Small intestine (tissue), 7 donors: ENCODE results near the gene CNGB1. TPM values are rescaled to one million over a fixed set of nuclear protein-coding genes. Genes with fewer than 3 reads are reported as not detected.
"Not testable (repeated sequence)": the region's sequence is repeated elsewhere in the genome, so short reads cannot be mapped to it uniquely, and the experiment has no call there.

Source experiments
- DNase-seq, 2 donors: peaks; one replicate each; pipeline versions ENCODE4 v3.0.0 to v3.0.0-alpha.2; 2013
- FAIRE-seq: peaks from 2 replicates; lab custom pipeline; 2012; peaks lifted over from hg19 to GRCh38; lab: Jason Lieb, UNC
- H3K27ac ChIP-seq, 3 donors: one replicate each; pipeline ENCODE4 v1.5.1; 2013; ENCODE audit warnings: low read length in 2 of 3, mild to moderate bottlenecking in 2 of 3, control low read depth in 1 of 3, inconsistent platforms in 1 of 3, low read depth in 1 of 3, moderate library complexity in 1 of 3
- H3K27me3 ChIP-seq, 3 donors: one replicate each; pipeline ENCODE4 v1.6.1; 2013; ENCODE audit warnings: low read length in 3 of 3, inconsistent platforms in 1 of 3; ENCODE audit not compliant: control insufficient read depth in 3 of 3, insufficient read depth in 3 of 3
- H3K36me3 ChIP-seq, 3 donors: one replicate each; pipeline ENCODE4 v1.6.1; 2013; ENCODE audit warnings: low read length in 3 of 3, inconsistent platforms in 1 of 3, low read depth in 1 of 3, mild to moderate bottlenecking in 1 of 3, moderate library complexity in 1 of 3; ENCODE audit not compliant: control insufficient read depth in 3 of 3, insufficient read depth in 2 of 3
- H3K4me1 ChIP-seq, 3 donors: one replicate each; pipeline ENCODE4 v1.6.1; 2013; ENCODE audit warnings: low read length in 2 of 3, inconsistent platforms in 1 of 3, low read depth in 1 of 3, mild to moderate bottlenecking in 1 of 3, moderate library complexity in 1 of 3; ENCODE audit not compliant: control insufficient read depth in 3 of 3, insufficient read depth in 2 of 3
- H3K4me3 ChIP-seq, 3 donors: one replicate each; pipeline ENCODE4 v1.5.1; 2013; ENCODE audit warnings: low read length in 3 of 3, control low read depth in 1 of 3, inconsistent platforms in 1 of 3, low read depth in 1 of 3, mild to moderate bottlenecking in 1 of 3, moderate library complexity in 1 of 3
- H3K9me3 ChIP-seq, 2 donors: one replicate each; pipeline ENCODE4 v1.6.1; 2013; ENCODE audit warnings: low read depth in 1 of 2, low read length in 1 of 2; ENCODE audit not compliant: control insufficient read depth in 2 of 2, insufficient read depth in 1 of 2
- whole genome bisulfite sequencing, 3 donors: extraction: QIAGEN DNeasy Blood & Tissue Kit; methylation state at CpG; one replicate each; pipeline ENCODE4 v1.1.7; 2013; 5-methylcytosine and 5-hydroxymethylcytosine counted together
- polyA plus RNA-seq, 4 donors: library from polyadenylated mRNA; stranded (reverse) in 3 of 4; unstranded in 1 of 4; fragments of 200-250 nt in 3 of 4; fragments of 120-200 nt in 1 of 4; gene quantifications; one replicate each; pipeline versions ENCODE4 v1.2.1 to v1.2.3, GENCODE V29; 2013
- donor health status: healthy with polysubstance abuse.
- donor health status: control.
- donor health status: control.
- donor health status: Bipolar disorder and iron deficiency.
- donor health status: healthy.

CNGB1 gene
- polyA plus RNA-seq, 4 donors: 1.3 to 1.7 TPM; not detected in 2

DNA sequence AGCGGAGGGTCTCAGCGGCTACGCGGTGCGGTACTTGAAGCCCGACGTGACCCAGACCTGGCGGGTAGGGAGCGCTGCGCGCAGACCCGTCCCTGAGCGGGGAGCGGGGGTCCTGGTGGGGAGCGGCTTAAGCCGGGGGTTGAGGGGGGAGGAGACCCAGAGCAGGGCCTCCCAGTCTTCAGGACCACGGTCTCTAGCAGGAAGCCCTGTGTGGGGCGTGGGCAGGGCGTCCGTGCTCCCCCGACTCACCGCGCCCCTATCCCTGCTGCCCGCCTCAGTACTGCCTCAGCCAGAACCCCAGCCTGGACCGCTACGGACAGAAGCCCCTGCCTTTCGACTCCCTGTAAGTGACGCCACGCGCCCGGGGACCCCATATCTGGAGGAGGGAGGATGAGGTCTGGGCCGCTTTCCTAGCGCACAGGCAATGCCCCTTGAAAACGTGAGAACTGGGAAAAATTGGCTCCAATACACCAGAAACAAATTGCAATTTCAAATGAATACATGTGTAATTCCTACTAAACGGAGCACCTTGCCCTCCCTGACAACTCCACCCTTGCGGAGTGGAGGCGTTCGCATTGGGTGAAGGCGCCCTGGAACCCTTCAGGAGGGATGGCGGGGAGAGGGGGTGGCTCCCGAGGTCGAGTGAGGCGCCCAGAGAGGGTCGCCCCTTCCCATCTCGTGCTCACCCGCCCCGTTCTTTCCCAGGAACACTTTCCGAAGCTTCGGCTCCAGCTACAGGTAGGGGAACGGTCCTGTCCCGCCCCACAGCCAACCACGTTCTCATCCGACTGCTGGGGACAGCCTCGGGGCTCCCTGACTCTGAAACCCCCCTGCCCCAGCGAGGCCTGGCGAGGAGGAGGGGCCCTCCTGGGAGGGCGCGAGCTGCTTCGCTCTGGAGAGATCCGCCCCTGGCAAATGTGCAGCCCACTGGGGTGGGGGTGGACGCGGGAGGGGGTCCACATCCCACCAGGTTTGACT, 14.6 kb upstream of the CNGB1 start:
- H3K4me3 ChIP-seq: peak overlapping the region; percentile 33 to 46 (median 39)
- peaks cover 0 to 42% (median 0%) of the 10 kb centered on the region in 3 donors for H3K27me3 ChIP-seq
- no peaks in the 10 kb centered on the region for H3K36me3 ChIP-seq
- FAIRE-seq (no peak), DNase-seq (peak in 1 of 2 donors; percentile 36)
- no peak overlapping the region for H3K27ac ChIP-seq
- 13 to 25% (median 15%) methylated on average over 44 to 62 of the region's 62 CpGs for WGBS, 3 donors
- H3K9me3 ChIP-seq: no peaks in the 10 kb centered on the region
- H3K4me1 ChIP-seq: peaks cover 2 to 17% (median 3%) of the 10 kb centered on the region in 3 donors

DNA sequence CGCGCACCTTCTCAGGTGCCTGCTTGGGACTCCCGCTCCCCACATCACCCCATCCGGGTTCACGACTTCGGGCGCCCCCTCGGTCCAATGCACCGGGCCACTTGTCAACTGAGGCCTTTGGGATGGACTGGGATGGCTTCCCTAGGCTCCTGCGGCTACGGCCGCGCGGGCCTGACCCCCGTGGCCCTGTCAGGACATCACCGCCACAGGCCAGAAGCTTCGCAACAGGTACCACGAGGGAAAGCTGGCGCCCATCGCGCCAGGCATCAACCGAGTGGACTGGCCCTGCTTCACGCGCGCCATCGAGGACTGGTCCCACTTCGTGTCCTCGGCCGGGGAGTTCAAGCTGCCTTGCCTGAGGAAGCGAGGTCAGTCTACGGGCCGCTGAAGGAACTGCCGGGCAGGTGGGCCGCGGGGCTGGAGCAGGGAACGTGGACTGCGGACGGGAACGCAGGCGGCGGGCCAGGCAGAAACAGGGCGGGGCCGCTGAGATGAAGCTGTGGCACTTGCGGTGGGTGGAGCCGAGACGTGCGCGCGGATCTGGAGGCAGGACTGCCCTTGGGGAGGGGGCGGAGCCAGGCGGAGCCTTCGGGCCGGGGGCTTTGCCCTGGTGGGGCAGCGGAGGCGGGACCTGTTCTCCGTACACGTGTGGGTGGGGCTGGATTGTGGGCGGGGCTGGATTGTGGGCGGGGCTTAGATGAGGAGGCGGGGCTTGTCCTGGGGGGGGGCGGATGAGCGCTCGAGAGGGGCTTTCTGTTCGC, 13.7 kb upstream of the CNGB1 start:
- WGBS, 3 donors: 5 to 12% (median 8%) methylated on average over 60 to 64 of the region's 64 CpGs
- H3K27me3 ChIP-seq: peaks cover 0 to 42% (median 0%) of the 10 kb centered on the region in 3 donors
- peak overlapping the region; percentile 33 to 46 (median 39) for H3K4me3 ChIP-seq
- no peaks in the 10 kb centered on the region for H3K36me3 ChIP-seq
- H3K9me3 ChIP-seq: no peaks in the 10 kb centered on the region
- peaks cover 2 to 17% (median 3%) of the 10 kb centered on the region in 3 donors for H3K4me1 ChIP-seq
- H3K27ac ChIP-seq: no peak overlapping the region
- FAIRE-seq (no peak), DNase-seq (peak; percentile 76 to 79)

GRCh38 chr16:57982385-57982784, 11.5 kb upstream of the CNGB1 start:
- Histone ChIP-seq H3K27me3 (peaks cover 0 to 39% (median 0%) of the 10 kb centered on the region in 3 donors), H3K9me3 (no peaks in the 10 kb centered on the region), H3K36me3 (no peaks in the 10 kb centered on the region), H3K27ac (no peak overlapping the region), H3K4me3 (no peak overlapping the region), H3K4me1 (peaks cover 2 to 17% (median 3%) of the 10 kb centered on the region in 3 donors)
- 76 to 84% (median 84%) methylated on average over 5 of the region's 5 CpGs for WGBS, 3 donors
- DNase-seq: no peak
- FAIRE-seq: no peak

- H3K36me3 ChIP-seq: no peaks in the 10 kb centered on the region
- 81 to 88% (median 82%) methylated on average over 7 of the region's 7 CpGs for WGBS, 3 donors
- no peak overlapping the region for H3K27ac ChIP-seq
- no peak for DNase-seq
- FAIRE-seq: no peak
- peaks cover 0 to 31% (median 0%) of the 10 kb centered on the region in 3 donors for H3K27me3 ChIP-seq
- H3K9me3 ChIP-seq: no peaks in the 10 kb centered on the region
- H3K4me1 ChIP-seq: peaks cover 2 to 17% (median 3%) of the 10 kb centered on the region in 3 donors
- no peak overlapping the region for H3K4me3 ChIP-seq
Observed at GRCh38 chr16:57981636-57982035, 10.7 kb upstream of the CNGB1 start.

DNA sequence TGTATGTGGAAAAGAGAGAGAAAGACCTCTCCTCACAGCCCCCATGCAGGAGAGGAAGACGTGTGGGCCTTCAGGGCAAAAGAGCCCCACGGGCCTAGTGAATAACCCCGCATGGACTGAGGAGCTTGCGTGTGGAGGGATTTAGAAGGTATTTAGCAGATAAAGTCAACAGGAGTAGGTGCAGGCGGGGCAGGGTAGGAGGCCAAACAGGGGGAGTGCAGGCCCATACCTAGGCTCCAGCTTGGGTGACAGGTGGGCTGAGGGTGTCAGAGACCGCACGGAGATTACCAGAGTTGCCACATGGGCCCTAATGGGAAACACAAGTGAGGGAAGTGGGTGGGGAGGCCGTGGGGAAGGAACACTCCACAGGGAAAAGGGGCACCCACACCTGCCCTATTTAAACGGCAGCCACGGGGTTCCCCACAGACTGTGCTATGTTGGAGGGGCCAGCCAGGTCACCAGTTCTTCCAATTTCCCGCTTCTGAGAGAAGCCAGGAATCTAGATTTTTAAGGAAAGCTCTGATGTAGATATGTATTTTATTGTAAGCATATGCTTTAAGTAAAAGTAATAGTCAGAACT, 8.2 kb upstream of the CNGB1 start:
- FAIRE-seq (no peak), DNase-seq (no peak)
- WGBS, 3 donors: 80 to 91% (median 84%) methylated on average over 11 of the region's 11 CpGs
- Histone ChIP-seq H3K9me3 (no peaks in the 10 kb centered on the region), H3K36me3 (no peaks in the 10 kb centered on the region), H3K27me3 (peaks cover 0 to 7% (median 0%) of the 10 kb centered on the region in 3 donors), H3K4me1 (peaks cover 0 to 2% (median under 1%) of the 10 kb centered on the region in 3 donors), H3K27ac (no peak overlapping the region), H3K4me3 (no peak overlapping the region)

DNA sequence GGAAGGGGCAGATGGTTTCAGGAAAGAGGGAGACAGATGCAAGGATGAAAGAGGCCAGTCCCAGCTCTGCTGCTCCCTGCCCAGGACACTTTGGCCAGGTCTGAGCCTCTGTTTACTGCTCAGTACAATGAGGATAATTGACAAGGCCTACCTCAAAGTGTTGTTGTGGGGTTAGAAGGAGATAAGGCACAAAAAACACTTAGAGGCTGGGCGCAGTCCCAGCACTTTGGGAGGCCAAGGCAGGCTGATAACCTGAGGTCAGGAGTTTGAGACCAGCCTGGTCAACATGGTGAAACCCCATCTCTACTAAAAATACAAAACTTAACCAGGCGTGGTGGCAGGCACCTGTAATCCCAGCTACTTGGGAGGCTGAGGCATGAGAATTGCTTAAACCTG, 7.1 kb upstream of the CNGB1 start:
- H3K9me3 ChIP-seq, DNase-seq, H3K27ac ChIP-seq, H3K4me3 ChIP-seq, H3K4me1 ChIP-seq, FAIRE-seq, H3K36me3 ChIP-seq, H3K27me3 ChIP-seq: not testable (repeated sequence)
- whole genome bisulfite sequencing, 3 donors: 85 to 92% (median 87%) methylated on average over 2 of the region's 2 CpGs

- no peaks in the 10 kb centered on the region for H3K27me3 ChIP-seq
- H3K36me3 ChIP-seq: no peaks in the 10 kb centered on the region
- no peak overlapping the region for H3K4me3 ChIP-seq
- FAIRE-seq (no peak), DNase-seq (no peak)
- H3K4me1 ChIP-seq: no peaks in the 10 kb centered on the region
- H3K9me3 ChIP-seq: no peaks in the 10 kb centered on the region
- WGBS, 3 donors: 84 to 86% (median 84%) methylated on average over 12 of the region's 12 CpGs
- H3K27ac ChIP-seq: no peak overlapping the region
Observed at GRCh38 chr16:57977418-57978069, 6.6 kb upstream of the CNGB1 start.
